H4 (cell line): ENCODE data around the gene TUBGCP5. TPM values are rescaled to one million over a fixed set of nuclear protein-coding genes. Genes with fewer than 3 reads are reported as not detected.
"Not testable (repeated sequence)": the region's sequence is repeated elsewhere in the genome, so short reads cannot be mapped to it uniquely, and the experiment has no call there.

Experiments
- DNase-seq: peaks from one replicate; pipeline ENCODE4 v3.0.0-alpha.2; 2015; ENCODE audit warnings: low spot score
- total RNA-seq: library from RNA; depleted of rRNA; stranded (reverse); fragments of >200 nt; shearing (Covaris generic); gene quantifications from 2 replicates; pipeline ENCODE4 v1.2.3, GENCODE V29; 2014

The TUBGCP5 gene
- total RNA-seq, 1 experiment from 2014 or later: 17.2 TPM

- not testable (repeated sequence) for DNase-seq
Measured at GRCh38 chr15:23041736-23042135, 2.4 kb upstream of the TUBGCP5 start.

DNA sequence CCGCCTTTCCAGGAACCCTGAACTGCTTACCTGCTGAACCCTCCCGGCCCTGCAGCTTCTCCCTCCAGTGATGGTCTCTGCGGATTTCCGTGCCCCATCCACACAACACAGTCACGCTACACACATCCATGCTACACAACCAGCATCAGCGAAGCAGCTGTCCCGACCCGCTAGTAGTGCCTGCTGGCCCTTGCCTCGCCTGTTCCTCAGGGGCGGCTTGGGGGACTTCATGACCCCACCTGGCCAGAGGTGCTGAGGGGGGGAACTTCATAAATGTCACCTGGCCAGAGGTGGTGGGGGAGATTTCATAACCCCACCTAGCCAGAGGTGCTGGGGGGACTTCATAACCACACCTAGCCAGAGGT lies 530 bp upstream of the TUBGCP5 start:
- DNase-seq: no peak

DNA sequence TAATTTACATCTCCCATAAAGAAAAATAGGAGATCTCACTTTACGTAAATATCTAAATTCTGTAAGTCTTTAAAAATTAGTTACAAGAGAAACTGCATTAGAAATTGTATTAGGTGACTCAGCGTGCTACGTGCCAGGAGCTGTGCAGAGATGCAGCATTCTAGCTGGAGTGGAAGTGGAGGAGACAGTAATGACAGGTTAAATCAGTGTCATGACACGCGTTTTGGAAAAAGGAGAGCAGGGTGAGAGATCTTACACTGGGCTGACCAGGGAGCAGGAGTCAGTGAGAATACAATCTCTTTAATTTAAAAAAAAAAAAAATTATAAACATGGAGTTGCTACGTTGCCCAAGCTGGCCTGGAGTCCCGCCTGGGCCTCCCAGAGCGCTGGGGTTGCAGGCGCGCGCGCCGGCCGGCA lies 635 bp downstream of the TUBGCP5 start:
- peak; percentile 11 for DNase-seq

GRCh38 chr15:23035964-23036566 lies 3.3 kb downstream of the TUBGCP5 start:
- DNase-seq: peak; percentile 52

DNA sequence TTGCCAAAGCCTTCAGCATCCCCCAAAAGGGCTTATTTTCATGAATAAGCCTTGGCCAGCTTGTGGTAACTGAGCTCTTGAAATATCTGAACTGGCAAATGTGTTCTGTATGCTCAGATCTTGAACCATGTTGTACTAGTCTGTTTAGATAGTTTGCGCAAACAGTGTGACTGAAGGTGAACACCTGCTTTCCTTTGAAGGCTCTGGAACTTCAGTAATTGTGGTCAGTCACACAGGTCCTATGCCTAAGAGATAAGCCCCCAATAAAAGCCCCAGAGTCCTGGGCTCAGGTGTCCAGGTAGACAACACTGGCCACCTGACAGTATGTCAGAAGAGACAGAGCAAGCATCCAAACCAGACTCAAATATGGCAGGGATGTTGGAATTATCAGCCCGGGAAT lies 5.4 kb downstream of the TUBGCP5 start:
- DNase-seq: no peak

GRCh38 chr15:23026218-23026617 lies 13.2 kb downstream of the TUBGCP5 start:
- DNase-seq: no peak

GRCh38 chr15:23022156-23022555 lies 17.2 kb downstream of the TUBGCP5 start:
- no peak for DNase-seq

DNA sequence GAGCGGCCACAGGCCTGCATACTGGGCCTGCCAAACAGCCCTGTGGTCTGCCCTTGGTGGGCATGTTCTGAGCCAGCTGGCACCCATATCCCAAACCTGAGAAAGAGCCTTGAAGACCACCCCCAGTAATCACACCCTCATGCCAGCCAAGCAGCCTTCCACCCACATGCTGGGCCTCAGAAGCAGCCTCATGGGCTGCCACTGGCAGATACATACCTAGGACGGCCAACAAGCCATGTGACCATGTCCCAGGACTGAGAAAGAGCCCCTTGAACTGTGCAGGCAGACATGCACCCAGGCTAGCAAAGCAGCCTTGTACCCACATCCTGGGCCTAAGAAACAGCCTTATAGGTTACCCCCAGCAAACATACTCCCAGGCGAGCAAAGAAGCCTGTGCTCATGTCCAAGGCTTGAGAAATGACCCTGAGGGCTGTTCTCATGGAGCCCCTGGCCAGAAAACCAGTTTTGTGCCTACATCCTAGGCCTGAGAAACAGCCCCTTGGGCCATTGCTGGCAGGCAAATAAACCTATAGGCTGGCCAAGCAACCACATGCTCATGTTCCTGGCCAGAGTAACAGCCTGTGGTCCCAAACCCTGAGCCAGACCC lies 24.9 kb downstream of the TUBGCP5 start:
- DNase-seq: no peak

- no peak for DNase-seq
Measured at GRCh38 chr15:23013681-23014080, 25.7 kb downstream of the TUBGCP5 start.

- not testable (repeated sequence) for DNase-seq
Measured at GRCh38 chr15:23012616-23013015, 26.8 kb downstream of the TUBGCP5 start.

DNA sequence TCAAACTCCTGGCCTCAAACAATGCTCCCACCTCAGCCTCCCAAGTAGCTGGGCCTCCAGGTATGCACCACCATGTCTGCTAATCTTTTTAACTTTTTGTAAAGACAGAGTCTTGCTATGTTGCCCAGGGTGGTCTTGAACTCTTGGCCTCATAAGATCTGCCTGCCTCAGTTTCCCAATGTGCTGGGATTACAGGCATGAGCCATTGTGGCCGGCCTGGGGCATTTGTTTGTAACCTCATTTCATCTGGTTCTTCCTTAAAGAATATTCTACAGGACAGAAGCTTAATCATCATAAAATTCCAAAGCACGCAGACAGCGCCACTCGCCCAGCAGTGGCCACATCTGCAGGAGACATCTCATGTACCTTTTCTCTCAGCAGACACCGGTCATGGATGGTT lies 35.6 kb downstream of the TUBGCP5 start:
- DNase-seq: no peak

DNA sequence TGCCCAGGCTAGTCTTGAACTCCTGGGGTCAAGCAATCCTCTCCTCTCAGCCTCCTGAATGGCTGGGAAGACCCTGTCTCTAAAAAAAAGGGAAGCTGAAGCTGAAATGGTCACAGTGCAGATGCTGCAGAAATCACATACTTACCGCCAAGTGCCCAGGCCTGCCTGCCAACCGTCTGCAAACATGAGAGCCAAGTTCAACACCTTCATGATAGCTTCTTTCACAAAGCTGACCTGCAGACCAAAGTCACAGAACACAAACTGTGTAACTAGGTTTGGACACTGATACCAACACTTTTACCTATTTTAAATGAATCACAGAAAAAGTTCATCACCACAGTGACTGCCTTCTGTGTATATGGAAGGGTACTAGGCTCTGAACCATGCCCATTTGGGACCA lies 36.4 kb downstream of the TUBGCP5 start:
- no peak for DNase-seq

DNA sequence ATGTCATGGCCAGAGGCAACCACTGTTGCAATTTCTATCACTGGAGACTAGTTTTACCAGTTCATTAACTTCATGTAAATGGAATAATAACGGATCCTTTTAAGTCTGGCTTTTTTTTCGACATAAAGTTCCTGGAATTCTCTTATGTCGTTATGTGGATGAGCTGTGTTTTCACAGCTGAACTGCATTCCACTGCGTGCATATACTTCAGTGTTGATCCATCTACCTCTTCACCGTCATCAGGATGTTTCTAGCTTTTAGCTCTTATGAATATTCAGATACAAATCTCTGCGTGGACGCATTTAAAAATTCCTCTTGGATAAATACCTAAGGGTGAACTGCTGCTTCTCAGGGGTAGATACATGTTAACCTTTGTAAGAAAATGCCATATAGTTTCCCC lies 43.6 kb downstream of the TUBGCP5 start:
- no peak for DNase-seq

DNA sequence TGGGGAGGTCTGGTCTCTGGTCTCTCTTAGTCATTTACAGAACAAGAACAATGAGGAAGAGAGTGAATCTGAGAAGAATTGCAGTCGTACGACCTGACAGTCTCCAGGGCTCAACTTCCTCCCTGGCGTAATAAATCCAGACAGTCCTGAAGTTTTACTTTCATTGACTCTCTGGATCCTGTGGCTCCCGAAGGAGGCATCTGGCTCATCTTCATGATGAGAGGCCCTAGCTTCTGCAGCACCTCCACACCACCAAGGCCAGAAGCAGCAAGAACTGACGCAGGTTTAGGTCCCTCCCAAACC lies 47.4 kb downstream of the TUBGCP5 start:
- DNase-seq: no peak

DNA sequence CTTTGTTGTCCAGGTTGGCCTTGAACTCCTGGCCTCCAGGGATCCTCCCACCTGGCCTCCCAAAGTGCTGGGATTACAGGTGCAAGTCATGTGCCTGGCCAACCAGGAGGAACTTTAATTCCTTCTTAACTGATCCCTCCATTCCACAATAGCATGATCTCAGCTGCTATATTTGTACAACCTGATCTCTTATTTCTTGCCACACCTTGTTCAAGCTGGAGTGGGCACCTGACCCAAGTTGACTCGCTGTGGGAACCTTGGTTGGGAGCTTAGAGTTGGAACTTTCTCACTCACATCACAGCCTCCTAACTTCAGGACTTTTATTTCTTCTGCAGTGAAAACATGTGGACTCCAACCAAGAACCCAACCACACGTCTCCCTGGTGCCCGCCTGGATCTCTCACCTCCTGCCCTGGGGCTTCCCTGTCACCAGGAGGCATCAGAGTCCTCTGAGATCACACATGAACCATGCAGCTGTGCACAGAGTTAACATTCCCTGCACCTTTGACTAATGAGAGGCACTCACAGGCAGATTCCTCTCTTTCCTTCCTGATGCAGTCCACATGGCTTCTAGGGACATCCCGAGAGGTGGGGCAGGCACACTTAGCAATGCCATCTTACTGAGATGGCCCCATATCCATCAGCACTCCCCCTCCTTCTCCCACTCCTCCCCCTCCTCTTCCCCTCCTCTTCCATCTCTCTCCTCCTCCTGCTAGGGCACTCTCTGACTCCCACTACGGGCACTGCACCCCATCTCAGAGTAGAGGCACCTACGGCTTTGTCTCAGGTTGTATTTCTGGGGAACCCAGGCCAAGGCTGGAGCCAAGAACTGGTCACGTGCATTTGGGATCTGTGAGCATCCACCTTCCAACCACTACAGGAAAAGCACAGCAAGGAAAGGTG lies 49.5 kb downstream of the TUBGCP5 start:
- DNase-seq: no peak

GRCh38 chr15:22988811-22989210 lies 50.6 kb downstream of the TUBGCP5 start:
- no peak for DNase-seq

DNA sequence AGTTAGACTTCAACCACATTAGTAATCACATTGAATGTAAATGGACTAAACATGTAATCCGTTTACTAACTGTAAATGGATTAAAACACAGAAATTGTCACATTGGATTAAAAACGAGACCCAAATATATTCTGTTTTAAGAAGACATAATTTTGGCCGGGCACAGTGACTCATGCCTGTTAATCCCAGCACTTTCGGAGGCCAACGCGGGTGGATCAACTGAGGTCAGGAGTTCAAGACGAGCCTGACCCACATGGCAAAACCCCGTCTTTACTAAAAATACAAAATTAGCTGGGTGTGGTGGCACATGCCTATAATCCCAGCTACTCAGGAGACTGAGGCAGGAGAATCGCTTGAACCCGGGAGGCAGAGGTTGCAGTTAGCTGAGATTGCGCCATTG lies 57.4 kb downstream of the TUBGCP5 start:
- DNase-seq: not testable (repeated sequence)

- no peak for DNase-seq
Measured at GRCh38 chr15:22981051-22981840, 58.1 kb downstream of the TUBGCP5 start.

GRCh38 chr15:22980189-22981050 lies 58.9 kb downstream of the TUBGCP5 start, which contains the start of gene CYFIP1:
CYFIP1 (minus strand) TSS chr15:22980368; CDS start chr15:22947285, 33,083 bp downstream.
- peak; percentile 67 for DNase-seq

- DNase-seq: no peak
Measured at GRCh38 chr15:22979238-22980188, 59.9 kb downstream of the TUBGCP5 start.
